Panc1 (cell line): ENCODE data around the gene EIF2B5. TPM values are rescaled to one million over a fixed set of nuclear protein-coding genes. Genes with fewer than 3 reads are reported as not detected.

Experiments
- ATAC-seq: fragments of 200-7000 bp; cut with Tn5 transposase; 2 replicates; pipeline ENCODE4 v1.9.1; 2020; ENCODE audit warnings: mild to moderate bottlenecking, moderate library complexity
- BruUV-seq: library from RNA; stranded (reverse); fragments of 400-500 nt; replicated peaks from 2 replicates; lab custom pipeline; 2021; lab: Mats Ljungman, UMichigan
- CTCF ChIA-PET: fragments of 300-600 bp; sonication (Branson Sonifier 250); formaldehyde crosslinking; loops from one replicate; lab custom pipeline; 2022; ENCODE audit warnings: antibody characterized with exemption; lab: Charles Lee
- POLR2A ChIA-PET: fragments of 300-600 bp; sonication (Branson Sonifier 250); formaldehyde crosslinking; loops from one replicate; lab custom pipeline; 2022; ENCODE audit warnings: antibody characterized with exemption; lab: Charles Lee
- DNase-seq: peaks from one replicate; pipeline ENCODE4 v3.0.0-alpha.2; 2010; ENCODE audit warnings: low read depth, low spot score
- H3K27ac ChIP-seq: 2 replicates; pipeline ENCODE4 v1.5.1; 2011; ENCODE audit warnings: mild to moderate bottlenecking, low read length, inconsistent platforms
- H3K27me3 ChIP-seq: fragments of 200-500 bp; sonication (Bioruptor generic); 2 replicates; pipeline ENCODE4 v1.6.0; 2014; ENCODE audit warnings: low read length, inconsistent platforms; ENCODE audit not compliant: control insufficient read depth, insufficient read depth
- H3K36me3 ChIP-seq: fragments of 200-500 bp; sonication (Bioruptor generic); 2 replicates; pipeline ENCODE4 v1.5.1; 2014; ENCODE audit warnings: inconsistent platforms, mild to moderate bottlenecking, low read length, moderate library complexity; ENCODE audit not compliant: control insufficient read depth, insufficient read depth
- H3K4me1 ChIP-seq: 2 replicates; pipeline ENCODE4 v1.5.1; 2011; ENCODE audit warnings: inconsistent platforms, mild to moderate bottlenecking, low read length, moderate library complexity; ENCODE audit not compliant: control insufficient read depth, insufficient read depth
- H3K4me3 ChIP-seq, 2 experiments: 2 replicates each; pipeline ENCODE4 v1.5.1; 2011 to 2012; ENCODE audit warnings: low read depth in 2 of 2, low read length in 2 of 2, mild to moderate bottlenecking in 2 of 2, inconsistent platforms in 1 of 2, moderate library complexity in 1 of 2
- H3K9me3 ChIP-seq: fragments of 200-500 bp; sonication (Bioruptor generic); 2 replicates; pipeline ENCODE4 v1.5.1; 2014; ENCODE audit warnings: low read depth, mild to moderate bottlenecking, inconsistent platforms, low read length, moderate library complexity; ENCODE audit not compliant: control insufficient read depth, insufficient read depth
- CTCF ChIP-seq: fragments of 450-650 bp; IDR thresholded peaks from 2 replicates; pipeline ENCODE4 v1.5.1; 2017; ENCODE audit warnings: mild to moderate bottlenecking
- POLR2AphosphoS5 ChIP-seq: IDR thresholded peaks from 2 replicates; pipeline ENCODE4 v1.6.1; 2012; ENCODE audit warnings: mild to moderate bottlenecking, low read depth, low read length, moderate library complexity
- REST ChIP-seq, 2 experiments: IDR thresholded peaks; 2 replicates each; pipeline ENCODE4 v1.6.1; 2011 to 2012; ENCODE audit warnings: low read depth in 2 of 2, control low read depth in 1 of 2, low read length in 1 of 2, mild to moderate bottlenecking in 1 of 2, moderate library complexity in 1 of 2; ENCODE audit not compliant: insufficient read depth in 1 of 2
- SIN3A ChIP-seq: IDR thresholded peaks from 2 replicates; pipeline ENCODE4 v1.6.1; 2012; ENCODE audit warnings: low read depth, mild to moderate bottlenecking, low read length, moderate library complexity, borderline replicate concordance; ENCODE audit not compliant: insufficient read depth
- TCF7L2 ChIP-seq: IDR thresholded peaks from 2 replicates; pipeline ENCODE4 v1.6.1; 2011; ENCODE audit warnings: mild to moderate bottlenecking, low read depth, low read length, inconsistent platforms
- in situ Hi-C: cut with HindIII; loops from 2 replicates; pipeline ENCODE4 v1.10.0; 2016; ENCODE audit warnings: low sequenced_read_pairs, low pct_unique_long_range_greater_than_20kb
- intact Hi-C: fragments of 100-400 bp; cut with micrococcal nuclease; formaldehyde crosslinking; loops from one replicate; pipeline ENCODE4 v1.10.0; 2022; ENCODE audit not compliant: unreplicated experiment
- total RNA-seq: library from RNA; stranded (reverse); gene quantifications from one replicate; pipeline ENCODE4 v1.2.1, GENCODE V29; 2021; ENCODE audit not compliant: unreplicated experiment

The EIF2B5 gene
- total RNA-seq, 1 experiment from 2014 or later = 60.2 TPM

DNA sequence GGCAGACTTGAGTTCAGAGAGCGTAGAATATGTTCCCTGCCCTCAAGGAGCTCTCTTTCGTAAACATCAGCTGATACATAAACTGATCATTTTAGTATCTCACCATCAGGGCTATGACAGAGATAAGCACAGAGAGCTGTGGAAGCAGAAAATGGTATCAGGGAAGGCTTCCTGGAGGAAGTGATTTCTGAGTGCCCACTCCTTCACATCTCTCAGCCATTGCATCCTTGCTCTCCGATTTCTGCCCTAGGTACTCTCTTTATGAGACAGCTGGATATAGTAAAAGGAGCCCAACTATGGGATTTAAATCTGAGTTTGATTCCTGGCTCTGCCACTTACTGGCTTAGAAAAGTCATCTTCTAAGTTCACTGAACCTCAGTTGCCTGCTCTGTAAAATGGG is 30.4 kb downstream of the EIF2B5 start:
- no peaks in the 10 kb centered on the region for H3K9me3 ChIP-seq
- peaks cover 14% of the 10 kb centered on the region for H3K36me3 ChIP-seq

GRCh38 chr3:184166671-184167070 is 31.5 kb downstream of the EIF2B5 start:
- Histone ChIP-seq H3K4me3 (no peak overlapping the region), H3K27ac (no peak overlapping the region), H3K9me3 (no peaks in the 10 kb centered on the region), H3K36me3 (peaks cover 17% of the 10 kb centered on the region), H3K27me3 (no peaks in the 10 kb centered on the region), H3K4me1 (no peaks in the 10 kb centered on the region)
- intact Hi-C loops = no loop called here
- ChIA-PET CTCF (no interaction called here), POLR2A (no interaction called here)
- ATAC-seq = no peak
- no peak for DNase-seq
- no TSS peak for BruUV-seq
- in situ Hi-C loops = no loop called here
- no peak for TF ChIP-seq POLR2AphosphoS5
- no peak for TF ChIP-seq TCF7L2
- no peak for TF ChIP-seq CTCF

More for the DNA sequence above, 30.4 kb downstream of the EIF2B5 start:
- in situ Hi-C loops = no loop called here
- no peak overlapping the region for H3K4me3 ChIP-seq
- ATAC-seq (no peak), DNase-seq (no peak)
- CTCF ChIA-PET = no interaction called here
- no peaks in the 10 kb centered on the region for H3K4me1 ChIP-seq
- no TSS peak for BruUV-seq
- intact Hi-C loops = no loop called here
- POLR2A ChIA-PET = interaction anchor here (0.6 kb wide), 1 partner anchor 52 kb away, joined by 5 read pairs; no protein-coding TSS in a partner anchor
- no peak for TF ChIP-seq TCF7L2
- TF ChIP-seq REST (IDR thresholded peaks at IDR 0.05; ENCODE audit: insufficient read depth in 1 of 2, low read depth in 2 of 2, low read length in 1 of 2) = no peak
- TF ChIP-seq CTCF = no peak
- TF ChIP-seq POLR2AphosphoS5 = no peak
- no peak for TF ChIP-seq SIN3A
- H3K27me3 ChIP-seq = no peaks in the 10 kb centered on the region
- no peak overlapping the region for H3K27ac ChIP-seq
